Spleen (tissue), 11 donors: ENCODE results near the gene SIVA1. TPM values are rescaled to one million over a fixed set of nuclear protein-coding genes. Genes with fewer than 3 reads are reported as not detected.

Experiments used
- DNase-seq: peaks from one replicate; pipeline ENCODE4 v3.0.0-alpha.2; 2020
- H3K27ac ChIP-seq, 8 donors: fragments of 200-600 bp; sonication (generic) in 7 of 8; 1 replicate in 4 of 8; 2 replicates in 4 of 8; pipeline versions ENCODE4 v1.5.0 to v1.8.0; 2016 to 2021; ENCODE audit warnings: inconsistent platforms in 4 of 8, mild to moderate bottlenecking in 4 of 8, moderate library complexity in 1 of 8
- H3K27me3 ChIP-seq, 7 donors: fragments of 200-600 bp; sonication (generic) in 6 of 7; replicated peaks in 1 of 7; 1 replicate in 4 of 7; 2 replicates in 3 of 7; pipeline versions ENCODE4 v1.5.0 to v1.8.0; 2016 to 2021; ENCODE audit warnings: inconsistent platforms in 3 of 7, mild to moderate bottlenecking in 1 of 7
- H3K36me3 ChIP-seq, 6 donors: fragments of 200-600 bp; sonication (generic) in 5 of 6; 1 replicate in 4 of 6; 2 replicates in 2 of 6; pipeline versions ENCODE4 v1.5.0 to v1.8.0; 2016 to 2021; ENCODE audit warnings: inconsistent platforms in 2 of 6
- H3K4me1 ChIP-seq, 6 donors: fragments of 200-600 bp; sonication (generic) in 5 of 6; 1 replicate in 3 of 6; 2 replicates in 3 of 6; pipeline versions ENCODE4 v1.5.0 to v1.8.0; 2016 to 2021; ENCODE audit warnings: inconsistent platforms in 3 of 6
- H3K4me3 ChIP-seq, 8 donors: fragments of 200-600 bp; sonication (generic) in 7 of 8; 1 replicate in 4 of 8; 2 replicates in 4 of 8; pipeline versions ENCODE4 v1.5.0 to v1.8.0; 2016 to 2021; ENCODE audit warnings: inconsistent platforms in 4 of 8, mild to moderate bottlenecking in 4 of 8, moderate library complexity in 2 of 8
- H3K9me3 ChIP-seq, 8 donors: fragments of 200-600 bp; sonication (generic) in 7 of 8; 1 replicate in 4 of 8; 2 replicates in 4 of 8; pipeline versions ENCODE4 v1.5.0 to v1.8.0; 2016 to 2021; ENCODE audit warnings: inconsistent platforms in 4 of 8
- CTCF ChIP-seq, 11 experiments: fragments of 200-600 bp in 7 of 11; fragments of 450-650 bp in 4 of 11; sonication (generic) in 4 of 11; IDR thresholded peaks in 8 of 11; conservative IDR thresholded peaks in 3 of 11; 1 replicate in 7 of 11; 2 replicates in 4 of 11; pipeline versions ENCODE4 v1.4.0 to v1.8.0; 2016 to 2021; ENCODE audit warnings: antibody characterized with exemption in 11 of 11, inconsistent platforms in 4 of 11, mild to moderate bottlenecking in 1 of 11
- POLR2A ChIP-seq, 3 donors: fragments of 450-650 bp; IDR thresholded peaks; one replicate each; pipeline ENCODE4 v1.5.1; 2017; ENCODE audit warnings: antibody characterized with exemption in 3 of 3, mild to moderate bottlenecking in 1 of 3
- POLR2AphosphoS5 ChIP-seq, 3 donors: sonication (generic); formaldehyde crosslinking; IDR thresholded peaks; one replicate each; pipeline ENCODE4 v1.5.1; 2017; ENCODE audit warnings: antibody characterized with exemption in 3 of 3
- WGBS, 5 donors: extraction: QIAGEN DNeasy Blood & Tissue Kit in 3 of 5; methylation state at CpG; one replicate each; pipeline versions ENCODE4 v1.1.5 to v1.1.7; 2013 to 2018; 5-methylcytosine and 5-hydroxymethylcytosine counted together
- intact Hi-C: fragments of 100-400 bp; cut with DNase I; formaldehyde crosslinking; loops from one replicate; pipeline ENCODE4 v1.15.0; 2023; ENCODE audit warnings: low total_unique reads
- polyA plus RNA-seq, 3 donors: library from polyadenylated mRNA; stranded (reverse); fragments of 200-250 nt; gene quantifications; one replicate each; pipeline ENCODE4 v1.2.1, GENCODE V29; 2013
- total RNA-seq, 7 donors: library from RNA; depleted of rRNA in 3 of 7; stranded (reverse); fragments of >200 nt in 3 of 7; fragmentation: NEBNext Ultra II Directional in 4 of 7; extraction: Animal tissue kit (Norgen Biotek cat#: 25700) in 4 of 7; gene quantifications; one replicate each; pipeline versions ENCODE4 v1.1.0 to v1.2.1, GENCODE V29; 2016 to 2021
- donor health status: healthy with polysubstance abuse.
- donor health status: DM: no; HTN: no; CAD: no; lungs with moderate emphysema.
- donor health status: DM: no; HTN: no; CAD: no.
- donor health status: Bipolar disorder and iron deficiency.
- donor health status: healthy.
- donor health status: DM: no; HTN: no; CAD: no.
- donor health status: DM: yes; HTN: yes; CAD: no.

SIVA1 gene
- total and polyA plus RNA-seq, 10 donors, result 56.7 to 226 (median 141) TPM

GRCh38 chr14:104758981-104759969 lies 6.3 kb downstream of the SIVA1 start:
- 88 to 93% (median 91%) methylated on average over 24 to 30 of the region's 30 CpGs for WGBS, 5 donors
- Histone ChIP-seq H3K4me1 (peaks cover 9 to 38% (median 21%) of the 10 kb centered on the region in 6 donors), H3K27me3 (no peaks in the 10 kb centered on the region), H3K36me3 (peaks cover 0 to 82% (median 57%) of the 10 kb centered on the region in 6 donors), H3K27ac (no peak overlapping the region), H3K9me3 (no peaks in the 10 kb centered on the region), H3K4me3 (no peak overlapping the region)
- intact Hi-C loops, result no loop called here
- peak; percentile 73 for DNase-seq
- TF ChIP-seq POLR2A (IDR thresholded peaks at IDR 0.05), result no peak
- no peak for TF ChIP-seq POLR2AphosphoS5 (IDR thresholded peaks at IDR 0.05)

- no peaks in the 10 kb centered on the region for H3K27me3 ChIP-seq
- peaks cover 0 to 36% (median 12%) of the 10 kb centered on the region in 6 donors for H3K36me3 ChIP-seq
- H3K4me1 ChIP-seq, result peaks cover 13 to 33% (median 25%) of the 10 kb centered on the region in 6 donors
- no peak overlapping the region for H3K27ac ChIP-seq
- WGBS, 5 donors, result 90 to 96% (median 94%) methylated on average over 3 of the region's 3 CpGs
- no peak for DNase-seq
- TF ChIP-seq POLR2A (IDR thresholded peaks at IDR 0.05), result no peak
- H3K9me3 ChIP-seq, result peaks cover 0 to 7% (median 0%) of the 10 kb centered on the region in 8 donors
- H3K4me3 ChIP-seq, result no peak overlapping the region
- intact Hi-C loops, result no loop called here
These were observed 12.6 kb downstream of the SIVA1 start for GRCh38 chr14:104765517-104765916.

GRCh38 chr14:104766256-104766862 lies 13.4 kb downstream of the SIVA1 start:
- H3K27me3 ChIP-seq, result no peaks in the 10 kb centered on the region
- peaks cover 0 to 11% (median 5%) of the 10 kb centered on the region in 8 donors for H3K9me3 ChIP-seq
- TF ChIP-seq CTCF (IDR thresholded peaks at IDR 0.05 in 8 of 11, conservative IDR thresholded peaks at IDR 0.05 in 3 of 11), result no peak
- no peak for TF ChIP-seq POLR2AphosphoS5 (IDR thresholded peaks at IDR 0.05)
- no peak for TF ChIP-seq POLR2A (IDR thresholded peaks at IDR 0.05)
- H3K4me1 ChIP-seq, result peaks cover 13 to 33% (median 25%) of the 10 kb centered on the region in 6 donors
- 93 to 98% (median 97%) methylated on average over 4 of the region's 4 CpGs for WGBS, 5 donors
- peaks cover 0 to 36% (median 13%) of the 10 kb centered on the region in 6 donors for H3K36me3 ChIP-seq
- intact Hi-C loops, result no loop called here
- no peak overlapping the region for H3K4me3 ChIP-seq
- peak overlapping the region in 5 of 8 donors; percentile 44 to 74 (median 56) for H3K27ac ChIP-seq
- no peak for DNase-seq

- peaks cover 13 to 39% (median 27%) of the 10 kb centered on the region in 6 donors for H3K4me1 ChIP-seq
- DNase-seq, result no peak
- intact Hi-C loops, result no loop called here
- H3K27ac ChIP-seq, result peak overlapping the region in 6 of 8 donors; percentile 17 to 74 (median 52)
- no peak overlapping the region for H3K4me3 ChIP-seq
- H3K9me3 ChIP-seq, result peaks cover 0 to 12% (median 6%) of the 10 kb centered on the region in 8 donors
- H3K27me3 ChIP-seq, result no peaks in the 10 kb centered on the region
- WGBS, 5 donors, result 66 to 69% (median 68%) methylated on average over 14 to 15 of the region's 15 CpGs
- H3K36me3 ChIP-seq, result peaks cover 0 to 36% (median 18%) of the 10 kb centered on the region in 6 donors
- peak; percentile 46 to 59 (median 57) for TF ChIP-seq POLR2AphosphoS5 (IDR thresholded peaks at IDR 0.05)
- no peak for TF ChIP-seq CTCF (IDR thresholded peaks at IDR 0.05 in 8 of 11, conservative IDR thresholded peaks at IDR 0.05 in 3 of 11)
These were observed 14.1 kb downstream of the SIVA1 start for GRCh38 chr14:104766863-104767633.
